ENCODE results near the gene DIAPH2. TPM values are rescaled to one million over a fixed set of nuclear protein-coding genes. Genes with fewer than 3 reads are reported as not detected.

The DIAPH2 gene
- total RNA-seq, 1 experiment from 2014 or later: 10.4 TPM

- intact Hi-C loops (cut with micrococcal nuclease; ENCODE audit: unreplicated experiment): loop anchor here (10.0 kb wide), 2 partner anchors 180 to 290 kb away; no protein-coding TSS in a partner anchor
- Histone ChIP-seq H3K36me3 (ENCODE audit: insufficient read depth, low read length, poor library complexity, severe bottlenecking) (no peaks in the 10 kb centered on the region), H3K9me3 (ENCODE audit: low read depth, low read length, poor library complexity, severe bottlenecking) (no peaks in the 10 kb centered on the region), H3K4me1 (ENCODE audit: insufficient read depth, low read length, poor library complexity, severe bottlenecking) (no peaks in the 10 kb centered on the region), H3K4me3 (ENCODE audit: low read depth, low read length, poor library complexity, severe bottlenecking) (no peak overlapping the region), H3K27me3 (replicated peaks; ENCODE audit: insufficient read depth, low read depth, low read length, poor library complexity) (no peaks in the 10 kb centered on the region), H3K27ac (ENCODE audit: low read depth, low read length, poor library complexity, severe bottlenecking) (no peak overlapping the region)
- ChIA-PET POLR2A (ENCODE audit: low non-redundant PET) (no interaction called here), CTCF (no interaction called here)
- TF ChIP-seq EZH2 (IDR thresholded peaks at IDR 0.05; ENCODE audit: borderline replicate concordance, low read depth, low read length, poor library complexity, severe bottlenecking): no peak
- no peak for DNase-seq (ENCODE audit: low spot score)
- no TSS peak for BruUV-seq (replicated peaks)
Observed at GRCh38 chrX:97314345-97314744, 629.7 kb downstream of the DIAPH2 start.

GRCh38 chrX:97315939-97316338, 631.3 kb downstream of the DIAPH2 start:
- H3K27me3 ChIP-seq (replicated peaks; ENCODE audit: insufficient read depth, low read depth, low read length, poor library complexity): no peaks in the 10 kb centered on the region
- H3K4me3 ChIP-seq (ENCODE audit: low read depth, low read length, poor library complexity, severe bottlenecking): no peak overlapping the region
- no peak overlapping the region for H3K27ac ChIP-seq (ENCODE audit: low read depth, low read length, poor library complexity, severe bottlenecking)
- H3K4me1 ChIP-seq (ENCODE audit: insufficient read depth, low read length, poor library complexity, severe bottlenecking): no peaks in the 10 kb centered on the region
- BruUV-seq (replicated peaks): no TSS peak
- no peaks in the 10 kb centered on the region for H3K9me3 ChIP-seq (ENCODE audit: low read depth, low read length, poor library complexity, severe bottlenecking)
- intact Hi-C loops (cut with micrococcal nuclease; ENCODE audit: unreplicated experiment): loop anchor here (10.0 kb wide), 2 partner anchors 181 to 291 kb away; no protein-coding TSS in a partner anchor
- CTCF ChIA-PET: interaction anchor here (0.6 kb wide), 1 partner anchor 8 kb away, joined by 4 read pairs; no protein-coding TSS in a partner anchor
- POLR2A ChIA-PET (ENCODE audit: low non-redundant PET): no interaction called here
- H3K36me3 ChIP-seq (ENCODE audit: insufficient read depth, low read length, poor library complexity, severe bottlenecking): no peaks in the 10 kb centered on the region
- DNase-seq (ENCODE audit: low spot score): peak; percentile 57
- TF ChIP-seq EZH2 (IDR thresholded peaks at IDR 0.05; ENCODE audit: borderline replicate concordance, low read depth, low read length, poor library complexity, severe bottlenecking) (no peak), CTCF (conservative IDR thresholded peaks at IDR 0.05; ENCODE audit: low read depth, low read length) (peak; percentile 72)

GRCh38 chrX:97320305-97320704, 635.7 kb downstream of the DIAPH2 start:
- Histone ChIP-seq H3K9me3 (ENCODE audit: low read depth, low read length, poor library complexity, severe bottlenecking) (no peaks in the 10 kb centered on the region), H3K27me3 (replicated peaks; ENCODE audit: insufficient read depth, low read depth, low read length, poor library complexity) (no peaks in the 10 kb centered on the region), H3K4me3 (ENCODE audit: low read depth, low read length, poor library complexity, severe bottlenecking) (no peak overlapping the region), H3K4me1 (ENCODE audit: insufficient read depth, low read length, poor library complexity, severe bottlenecking) (no peaks in the 10 kb centered on the region), H3K36me3 (ENCODE audit: insufficient read depth, low read length, poor library complexity, severe bottlenecking) (no peaks in the 10 kb centered on the region), H3K27ac (ENCODE audit: low read depth, low read length, poor library complexity, severe bottlenecking) (no peak overlapping the region)
- CTCF ChIA-PET: no interaction called here
- DNase-seq (ENCODE audit: low spot score): no peak
- BruUV-seq (replicated peaks): no TSS peak
- TF ChIP-seq CTCF (conservative IDR thresholded peaks at IDR 0.05; ENCODE audit: low read depth, low read length) (no peak), EZH2 (IDR thresholded peaks at IDR 0.05; ENCODE audit: borderline replicate concordance, low read depth, low read length, poor library complexity, severe bottlenecking) (no peak)
- POLR2A ChIA-PET (ENCODE audit: low non-redundant PET): no interaction called here
- intact Hi-C loops (cut with micrococcal nuclease; ENCODE audit: unreplicated experiment): no loop called here

GRCh38 chrX:97322401-97322800, 637.8 kb downstream of the DIAPH2 start:
- intact Hi-C loops (cut with micrococcal nuclease; ENCODE audit: unreplicated experiment): no loop called here
- TF ChIP-seq EZH2 (IDR thresholded peaks at IDR 0.05; ENCODE audit: borderline replicate concordance, low read depth, low read length, poor library complexity, severe bottlenecking): no peak
- no peak for TF ChIP-seq CTCF (conservative IDR thresholded peaks at IDR 0.05; ENCODE audit: low read depth, low read length)
- POLR2A ChIA-PET (ENCODE audit: low non-redundant PET): no interaction called here

More at GRCh38 chrX:97322401-97322800, 637.8 kb downstream of the DIAPH2 start:
- Histone ChIP-seq H3K36me3 (ENCODE audit: insufficient read depth, low read length, poor library complexity, severe bottlenecking) (no peaks in the 10 kb centered on the region), H3K27ac (ENCODE audit: low read depth, low read length, poor library complexity, severe bottlenecking) (no peak overlapping the region), H3K4me3 (ENCODE audit: low read depth, low read length, poor library complexity, severe bottlenecking) (no peak overlapping the region), H3K9me3 (ENCODE audit: low read depth, low read length, poor library complexity, severe bottlenecking) (no peaks in the 10 kb centered on the region), H3K27me3 (replicated peaks; ENCODE audit: insufficient read depth, low read depth, low read length, poor library complexity) (no peaks in the 10 kb centered on the region), H3K4me1 (ENCODE audit: insufficient read depth, low read length, poor library complexity, severe bottlenecking) (no peaks in the 10 kb centered on the region)
- CTCF ChIA-PET: no interaction called here
- BruUV-seq (replicated peaks): no TSS peak
- no peak for DNase-seq (ENCODE audit: low spot score)
